Stimulated activated CD8-positive, alpha-beta memory T cell treated with anti-CD3 and anti-CD28 coated beads, Interleukin-2, amount 100 ng/mL, for 48 hours (primary cell): ENCODE results near the gene STX8.

Experiments used
- DNase-seq, 2 donors: peaks; one replicate each; pipeline ENCODE4 v3.0.0-alpha.2; 2020; ENCODE audit warnings: low read depth in 2 of 2

The STX8 gene

DNA sequence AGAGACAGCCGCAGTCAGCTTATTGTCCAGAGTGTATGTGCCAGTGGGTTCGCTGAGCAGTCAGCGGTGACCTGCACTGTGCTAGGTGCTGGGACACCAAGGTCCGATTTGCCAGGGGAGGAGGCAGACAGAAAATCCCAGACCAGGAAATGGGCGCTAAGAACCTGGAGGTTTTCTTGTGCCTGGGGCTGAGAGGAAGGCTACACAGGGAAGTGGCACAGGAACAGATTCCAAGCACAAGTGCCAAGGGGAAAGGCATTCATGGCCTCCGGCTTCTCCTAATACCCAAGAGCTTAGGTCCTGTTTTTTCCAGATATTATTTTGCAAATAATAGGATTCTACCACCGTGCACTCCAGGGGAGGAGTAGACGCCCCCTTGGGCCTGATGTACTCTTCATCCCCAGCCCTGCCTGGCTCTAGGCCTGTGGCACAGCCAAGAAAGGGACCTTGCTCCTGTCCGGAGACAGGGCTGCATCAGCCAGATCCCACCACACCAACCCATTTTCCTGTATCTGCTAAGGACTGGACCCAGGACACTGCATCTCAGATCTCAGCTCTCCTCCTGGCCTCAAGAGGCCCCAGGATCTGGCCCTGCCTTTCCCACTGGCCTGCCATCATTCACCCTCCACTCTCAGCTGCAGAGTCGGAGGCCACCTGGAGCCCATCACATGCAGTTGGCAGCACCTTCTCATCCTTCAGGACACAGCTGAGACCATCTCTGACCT lies 367.1 kb downstream of the STX8 start:
- no peak for DNase-seq

DNA sequence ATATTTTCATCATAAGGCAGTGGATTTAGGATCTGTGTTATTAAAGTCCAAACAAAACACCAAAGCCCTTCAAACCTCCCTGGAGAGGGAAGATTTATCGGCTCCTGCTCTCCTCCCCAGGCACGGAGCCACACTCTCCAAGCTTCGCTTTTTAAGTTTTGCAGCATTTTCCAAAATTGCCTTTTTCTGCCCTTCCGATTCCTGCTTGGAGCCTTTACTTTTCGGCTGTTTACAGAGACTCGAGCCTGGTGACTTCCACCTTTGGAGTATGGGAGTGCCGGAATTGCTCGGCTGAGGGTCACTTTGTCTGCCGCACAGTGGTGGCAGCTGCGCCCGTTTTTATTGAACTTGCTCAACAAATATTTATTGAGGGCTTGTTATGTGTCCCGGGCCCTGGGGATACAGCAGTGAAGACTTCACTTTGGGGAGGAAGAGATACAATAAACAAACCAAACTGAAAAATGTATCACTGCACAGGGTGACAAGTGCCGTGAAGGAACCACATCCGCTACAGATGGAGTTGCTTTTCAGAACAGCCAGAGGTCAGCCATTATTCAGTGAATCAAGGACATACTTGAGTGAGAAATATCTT lies 368.8 kb downstream of the STX8 start:
- no peak for DNase-seq

DNA sequence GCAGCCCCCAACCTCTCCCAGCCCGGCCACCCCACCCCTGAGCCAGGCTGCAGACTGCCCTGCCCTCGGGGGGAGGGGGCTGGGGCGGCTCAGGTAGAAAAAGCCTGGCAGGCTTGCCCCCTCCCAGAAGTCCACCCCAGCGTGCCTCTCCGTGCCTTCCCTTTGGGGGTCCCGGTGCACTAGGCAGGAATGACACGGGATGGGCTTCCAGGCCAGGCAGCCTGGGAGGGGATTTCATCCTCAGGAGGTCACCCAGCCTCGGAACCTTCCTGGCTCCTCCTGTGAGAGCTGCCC lies 369.3 kb downstream of the STX8 start:
- DNase-seq = no peak

DNA sequence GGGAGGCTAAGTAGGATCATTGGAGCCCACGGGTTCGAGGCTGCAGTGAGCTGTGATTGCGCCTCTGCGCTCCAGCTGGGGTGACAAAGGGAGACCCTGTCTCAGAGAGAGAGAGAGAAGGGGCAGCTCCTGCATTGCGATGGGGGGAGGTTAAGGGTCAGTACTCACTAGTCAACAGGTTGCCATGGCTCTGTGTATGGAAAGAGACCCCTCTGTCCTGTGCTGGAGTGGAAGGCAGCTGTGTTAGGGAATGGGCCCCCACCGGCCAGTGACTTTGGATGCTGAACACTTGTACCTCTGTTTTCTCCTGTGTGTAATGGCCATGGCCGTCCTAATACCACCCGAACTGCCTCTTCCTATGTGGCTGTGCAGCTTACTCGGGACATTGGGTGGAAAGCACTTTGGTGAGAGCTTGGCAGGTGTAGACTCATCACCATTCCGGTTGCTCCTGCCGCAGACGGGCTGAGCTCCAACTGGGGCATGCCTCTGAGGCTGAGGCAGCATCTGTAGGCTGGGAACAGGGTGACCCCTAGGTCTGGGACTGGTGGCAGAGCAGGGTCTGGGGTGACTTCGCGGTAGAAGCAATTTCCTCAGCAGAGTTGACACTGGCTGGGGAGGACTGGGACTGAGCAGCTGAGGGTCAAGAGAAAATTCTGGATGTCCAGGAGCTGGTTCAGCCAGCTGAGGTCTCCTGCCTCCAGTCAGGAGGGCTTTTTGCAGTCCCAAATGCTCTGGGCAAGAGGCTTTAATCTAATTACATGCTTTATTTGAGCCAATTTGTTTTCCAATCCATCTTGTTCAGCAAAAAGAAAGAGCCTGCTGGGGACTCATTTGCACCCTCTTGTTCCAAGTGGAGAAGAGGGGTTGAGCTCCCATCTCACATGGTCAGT lies 369.9 kb downstream of the STX8 start:
- no peak for DNase-seq

DNA sequence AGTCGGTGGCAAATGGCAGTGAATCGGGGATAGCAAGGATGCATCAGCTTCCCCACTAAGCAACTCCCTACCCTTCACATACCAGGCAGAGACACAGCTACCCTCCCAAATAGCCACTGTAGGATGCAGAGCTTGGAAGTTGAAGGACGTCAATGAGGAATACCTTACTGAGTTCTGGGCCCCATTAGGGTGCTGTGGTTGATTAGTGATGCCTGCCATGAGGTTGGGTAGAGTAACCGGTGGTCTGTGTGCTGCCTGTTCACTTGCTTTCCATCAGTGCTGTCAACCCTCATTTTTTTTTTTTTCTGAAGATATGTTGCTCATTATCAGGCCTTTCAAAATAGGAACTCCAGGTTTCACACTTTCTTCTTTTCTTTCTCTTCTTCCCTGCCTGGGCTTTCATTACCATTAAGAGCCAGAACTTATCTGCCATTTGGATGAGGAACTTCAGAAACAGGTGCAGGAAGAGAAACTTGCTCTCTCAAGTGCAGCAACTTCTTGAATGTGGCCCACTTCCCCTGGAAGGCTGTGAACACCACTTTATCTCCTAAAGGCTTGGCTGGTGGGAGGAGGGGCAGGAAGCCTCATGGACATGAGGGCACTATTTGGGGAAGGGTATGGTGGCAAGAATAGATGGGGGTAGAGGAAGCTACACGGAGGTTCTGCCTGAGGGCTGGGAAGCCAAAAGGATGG lies 370.8 kb downstream of the STX8 start:
- DNase-seq = no peak

DNA sequence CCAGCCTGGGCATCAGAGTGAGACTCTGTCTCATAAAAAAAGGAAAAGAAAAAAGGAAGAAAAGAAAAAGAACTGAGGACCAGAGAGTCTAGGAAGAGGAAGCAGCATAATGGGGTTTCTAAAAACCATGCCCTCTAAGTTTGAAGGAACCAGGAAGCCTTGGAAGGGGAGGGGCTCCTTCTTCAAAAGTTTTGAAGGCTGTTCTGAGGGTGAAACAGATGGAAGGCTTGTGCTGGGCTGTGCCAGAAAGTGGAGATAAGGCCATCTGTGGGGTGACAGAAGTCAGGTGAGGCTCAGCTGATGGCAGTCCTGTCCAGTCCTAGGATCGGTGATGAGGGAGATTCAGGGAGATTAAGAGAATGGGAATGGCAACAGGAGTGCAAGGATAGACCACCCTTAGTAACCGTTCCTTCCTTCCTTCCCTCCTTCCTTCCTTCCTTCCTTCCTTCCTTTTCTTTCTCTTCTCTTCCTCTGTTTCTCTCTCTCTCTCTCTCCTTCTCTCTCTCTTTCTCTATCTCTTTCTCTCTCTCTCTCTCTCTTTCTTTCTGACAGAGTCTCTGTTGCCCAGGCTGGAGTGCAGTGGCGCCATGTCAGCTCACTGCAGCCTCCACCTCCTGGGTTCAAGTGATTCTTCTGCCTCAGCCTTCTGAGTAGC lies 371.7 kb downstream of the STX8 start:
- no peak for DNase-seq

DNA sequence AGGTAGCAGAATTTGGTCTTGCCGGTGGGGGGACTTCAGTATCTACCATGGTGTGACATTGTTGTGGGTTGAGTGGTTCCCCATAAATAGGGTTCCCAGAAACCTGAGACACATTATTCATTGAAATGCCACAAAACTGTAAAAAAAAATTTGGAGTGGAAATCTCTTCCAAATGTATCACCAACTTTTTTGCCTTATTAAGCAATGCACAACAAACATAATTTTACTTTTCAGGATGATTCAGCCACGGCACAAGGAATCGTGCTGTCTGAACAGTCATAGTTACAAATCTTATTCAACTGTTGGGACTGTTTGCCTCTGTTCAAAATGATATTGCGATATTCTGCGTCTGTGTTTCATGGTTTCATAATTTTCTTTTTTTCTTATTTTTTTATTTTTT lies 373.1 kb downstream of the STX8 start:
- no peak for DNase-seq

DNA sequence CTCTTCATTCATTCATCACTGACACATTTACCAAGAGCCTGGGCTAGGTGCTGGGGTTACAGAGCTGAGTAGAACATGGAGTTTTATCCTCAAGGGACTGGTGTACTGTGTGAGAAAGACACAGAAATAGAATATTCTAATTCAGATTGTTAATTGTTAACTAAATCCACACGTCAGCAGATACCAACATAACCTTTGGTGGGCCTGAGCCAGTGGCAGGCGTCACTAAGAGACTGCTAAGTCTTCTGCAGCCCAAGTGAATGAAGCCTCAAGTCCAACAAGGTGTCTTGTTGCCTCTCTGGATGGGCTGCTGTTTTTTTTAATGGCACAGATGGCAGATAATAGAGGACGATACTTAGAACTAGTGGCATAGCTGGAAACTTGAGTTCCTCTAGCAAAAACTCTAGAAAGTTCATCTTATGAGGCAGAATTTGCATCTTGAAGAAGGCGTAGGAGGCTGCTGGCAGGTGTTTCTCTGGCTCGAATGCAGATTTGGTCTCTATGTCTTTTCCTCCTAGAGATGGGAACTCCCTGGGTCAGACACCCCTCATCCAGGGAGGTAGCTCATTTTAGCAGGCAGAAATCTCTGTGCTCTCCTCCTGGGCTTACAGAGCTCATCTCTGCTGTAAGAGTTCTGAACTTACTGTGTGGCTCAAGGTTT lies 374.8 kb downstream of the STX8 start:
- no peak for DNase-seq
